Measurements from ENCODE around the gene LCE4A.

DNA sequence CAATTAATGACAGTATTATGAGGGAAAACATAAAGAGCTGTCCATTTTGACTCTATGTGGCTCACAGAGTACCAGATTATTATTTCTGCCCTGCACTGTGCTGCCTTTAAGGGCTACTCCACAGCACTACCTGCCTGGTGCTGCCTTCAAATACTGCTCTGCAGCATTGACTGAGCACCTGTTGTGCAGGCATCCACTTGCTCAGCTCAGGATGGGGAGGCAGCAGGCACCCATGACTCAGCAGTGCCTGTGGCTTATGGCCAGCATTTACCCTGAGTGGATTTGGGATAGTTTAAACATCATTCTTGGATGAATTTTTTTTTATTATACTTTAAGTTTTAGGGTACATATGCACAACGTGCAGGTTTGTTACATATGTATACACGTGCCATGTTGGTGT is 48.9 kb downstream of the LCE4A start:
- TF ChIP-seq, protein P1, sequence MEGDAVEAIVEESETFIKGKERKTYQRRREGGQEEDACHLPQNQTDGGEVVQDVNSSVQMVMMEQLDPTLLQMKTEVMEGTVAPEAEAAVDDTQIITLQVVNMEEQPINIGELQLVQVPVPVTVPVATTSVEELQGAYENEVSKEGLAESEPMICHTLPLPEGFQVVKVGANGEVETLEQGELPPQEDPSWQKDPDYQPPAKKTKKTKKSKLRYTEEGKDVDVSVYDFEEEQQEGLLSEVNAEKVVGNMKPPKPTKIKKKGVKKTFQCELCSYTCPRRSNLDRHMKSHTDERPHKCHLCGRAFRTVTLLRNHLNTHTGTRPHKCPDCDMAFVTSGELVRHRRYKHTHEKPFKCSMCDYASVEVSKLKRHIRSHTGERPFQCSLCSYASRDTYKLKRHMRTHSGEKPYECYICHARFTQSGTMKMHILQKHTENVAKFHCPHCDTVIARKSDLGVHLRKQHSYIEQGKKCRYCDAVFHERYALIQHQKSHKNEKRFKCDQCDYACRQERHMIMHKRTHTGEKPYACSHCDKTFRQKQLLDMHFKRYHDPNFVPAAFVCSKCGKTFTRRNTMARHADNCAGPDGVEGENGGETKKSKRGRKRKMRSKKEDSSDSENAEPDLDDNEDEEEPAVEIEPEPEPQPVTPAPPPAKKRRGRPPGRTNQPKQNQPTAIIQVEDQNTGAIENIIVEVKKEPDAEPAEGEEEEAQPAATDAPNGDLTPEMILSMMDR (IDR thresholded peaks at IDR 0.05; ENCODE audit: poor library complexity, severe bottlenecking): no peak
- TF ChIP-seq, protein P2, sequence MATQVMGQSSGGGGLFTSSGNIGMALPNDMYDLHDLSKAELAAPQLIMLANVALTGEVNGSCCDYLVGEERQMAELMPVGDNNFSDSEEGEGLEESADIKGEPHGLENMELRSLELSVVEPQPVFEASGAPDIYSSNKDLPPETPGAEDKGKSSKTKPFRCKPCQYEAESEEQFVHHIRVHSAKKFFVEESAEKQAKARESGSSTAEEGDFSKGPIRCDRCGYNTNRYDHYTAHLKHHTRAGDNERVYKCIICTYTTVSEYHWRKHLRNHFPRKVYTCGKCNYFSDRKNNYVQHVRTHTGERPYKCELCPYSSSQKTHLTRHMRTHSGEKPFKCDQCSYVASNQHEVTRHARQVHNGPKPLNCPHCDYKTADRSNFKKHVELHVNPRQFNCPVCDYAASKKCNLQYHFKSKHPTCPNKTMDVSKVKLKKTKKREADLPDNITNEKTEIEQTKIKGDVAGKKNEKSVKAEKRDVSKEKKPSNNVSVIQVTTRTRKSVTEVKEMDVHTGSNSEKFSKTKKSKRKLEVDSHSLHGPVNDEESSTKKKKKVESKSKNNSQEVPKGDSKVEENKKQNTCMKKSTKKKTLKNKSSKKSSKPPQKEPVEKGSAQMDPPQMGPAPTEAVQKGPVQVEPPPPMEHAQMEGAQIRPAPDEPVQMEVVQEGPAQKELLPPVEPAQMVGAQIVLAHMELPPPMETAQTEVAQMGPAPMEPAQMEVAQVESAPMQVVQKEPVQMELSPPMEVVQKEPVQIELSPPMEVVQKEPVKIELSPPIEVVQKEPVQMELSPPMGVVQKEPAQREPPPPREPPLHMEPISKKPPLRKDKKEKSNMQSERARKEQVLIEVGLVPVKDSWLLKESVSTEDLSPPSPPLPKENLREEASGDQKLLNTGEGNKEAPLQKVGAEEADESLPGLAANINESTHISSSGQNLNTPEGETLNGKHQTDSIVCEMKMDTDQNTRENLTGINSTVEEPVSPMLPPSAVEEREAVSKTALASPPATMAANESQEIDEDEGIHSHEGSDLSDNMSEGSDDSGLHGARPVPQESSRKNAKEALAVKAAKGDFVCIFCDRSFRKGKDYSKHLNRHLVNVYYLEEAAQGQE (IDR thresholded peaks at IDR 0.05; ENCODE audit: borderline replicate concordance): no peak
- no peak for TF ChIP-seq EZH2 (IDR thresholded peaks at IDR 0.05; ENCODE audit: borderline replicate concordance, insufficient read depth, low read length, poor library complexity, severe bottlenecking)
- TF ChIP-seq POLR2AphosphoS5 (IDR thresholded peaks at IDR 0.05): no peak
- TF ChIP-seq EP300 (conservative IDR thresholded peaks at IDR 0.05; ENCODE audit: poor library complexity, severe bottlenecking): no peak
- no peak for TF ChIP-seq TAF1 (IDR thresholded peaks at IDR 0.05; ENCODE audit: low read depth)
- no peak for TF ChIP-seq RAD21 (conservative IDR thresholded peaks at IDR 0.05)
- no peak for TF ChIP-seq SMC3 (conservative IDR thresholded peaks at IDR 0.05; ENCODE audit: poor library complexity)
- no peak for TF ChIP-seq MXI1 (conservative IDR thresholded peaks at IDR 0.05; ENCODE audit: poor library complexity, severe bottlenecking)
